ENCODE results near the gene GRHL3.

Gene GRHL3

DNA sequence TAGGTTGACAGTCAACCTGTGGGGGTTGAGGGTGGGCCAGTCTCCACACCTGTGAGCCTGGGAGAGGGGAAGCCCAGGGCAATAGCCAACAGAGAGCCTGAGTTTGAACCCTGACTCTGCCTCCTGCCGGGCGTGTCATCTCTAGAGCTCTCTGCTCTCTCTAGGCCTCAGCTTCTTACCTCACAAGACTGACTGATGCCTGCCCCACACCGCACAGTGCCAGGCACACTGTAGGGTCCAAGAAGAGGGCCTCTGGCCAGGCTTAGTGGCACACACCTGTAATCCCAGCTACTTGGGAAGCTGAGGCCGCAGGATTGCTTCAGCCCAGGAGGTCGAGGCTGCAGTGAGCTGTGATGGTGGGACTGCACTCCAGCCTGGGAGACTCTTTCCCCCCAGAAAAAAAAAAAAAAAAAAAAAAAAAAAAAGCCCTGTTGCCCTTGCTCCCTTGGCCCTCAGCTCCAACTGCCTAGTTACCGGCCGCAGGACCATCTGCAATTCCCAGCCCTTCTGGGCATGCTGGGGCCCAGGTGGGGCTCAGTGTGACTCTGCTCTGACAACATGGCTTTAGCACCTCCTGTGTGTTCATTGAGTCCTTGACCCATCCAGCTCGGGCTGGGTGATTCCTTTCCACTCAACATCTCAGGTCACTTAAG lies 25.1 kb downstream of the GRHL3 start:
- DNase-seq (ENCODE audit: low read depth) = no peak

DNA sequence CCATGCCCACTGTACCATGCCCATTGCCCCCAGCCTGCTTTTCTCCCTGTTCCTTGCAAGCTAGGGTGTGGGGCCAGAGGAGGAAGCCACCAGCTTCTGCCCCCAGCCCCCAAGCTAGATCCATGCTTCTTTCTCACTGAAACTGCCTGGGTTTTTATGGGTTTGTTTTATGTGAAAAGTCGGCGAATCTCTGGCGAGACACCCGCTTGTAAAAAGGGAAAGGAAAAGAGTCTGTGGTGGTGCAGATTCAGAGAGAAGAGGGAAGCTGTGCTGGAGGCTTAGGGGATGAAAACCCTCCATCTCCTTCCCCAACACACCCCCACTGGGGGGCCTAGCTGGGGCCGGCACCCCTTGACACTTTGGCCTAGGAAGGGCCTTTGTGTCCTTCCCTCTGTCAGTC lies 26.2 kb downstream of the GRHL3 start:
- DNase-seq (ENCODE audit: low read depth) = no peak

DNA sequence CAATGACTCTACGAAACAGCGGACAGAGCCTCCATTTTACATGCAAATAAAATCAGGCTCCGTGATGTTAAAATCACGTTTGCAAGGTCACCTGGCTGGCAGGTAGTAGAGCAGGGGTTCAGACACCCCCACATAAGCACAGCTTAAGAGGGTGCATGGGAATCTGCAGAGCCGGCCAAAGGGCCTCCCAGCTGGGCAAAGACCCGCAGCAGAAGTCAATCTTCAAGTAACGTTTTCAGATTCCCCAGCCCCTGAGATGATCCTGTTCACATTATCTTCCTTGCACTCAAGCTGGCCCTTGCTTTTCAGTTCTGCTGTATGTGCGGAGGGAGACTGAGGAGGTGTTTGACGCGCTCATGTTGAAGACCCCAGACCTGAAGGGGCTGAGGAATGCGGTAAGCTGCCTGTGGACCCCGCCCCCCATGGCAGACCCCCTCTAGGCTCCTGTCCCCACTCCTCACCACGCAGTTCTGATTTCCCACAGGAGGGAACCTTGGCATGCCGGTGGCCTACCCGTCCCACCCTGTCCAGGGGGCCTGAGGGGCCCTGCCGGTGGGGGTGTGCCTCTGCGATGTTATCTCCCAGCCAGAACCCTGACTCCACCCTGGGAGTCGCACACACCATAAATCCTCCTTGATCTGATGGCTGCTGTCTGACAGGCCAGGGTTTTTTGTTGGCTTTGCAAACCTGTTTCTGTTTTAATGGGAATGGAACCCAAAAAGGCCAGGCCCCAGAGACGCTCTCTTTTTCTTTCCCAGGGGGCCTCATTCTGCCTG lies 28.2 kb downstream of the GRHL3 start:
- no peak for DNase-seq (ENCODE audit: low read depth)

DNA sequence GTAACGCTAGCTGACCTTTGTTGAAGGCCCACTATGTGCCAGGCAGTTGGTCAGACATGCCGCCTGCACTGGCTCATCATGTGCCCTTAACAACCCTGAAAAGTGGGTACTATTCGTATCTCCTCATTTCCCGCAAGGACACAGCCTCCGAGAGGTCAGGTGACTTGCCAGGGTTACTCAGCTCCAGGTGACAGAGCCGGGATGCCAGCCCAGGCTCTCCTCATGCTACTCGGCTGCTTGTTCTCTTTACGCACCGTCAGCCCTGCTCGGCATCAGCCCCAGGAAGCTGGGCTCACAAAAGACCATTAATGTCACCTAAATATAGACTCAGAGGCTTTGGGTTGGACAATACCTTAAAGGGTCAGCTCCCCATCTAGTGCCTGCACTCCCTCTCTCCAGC lies 29.0 kb downstream of the GRHL3 start:
- no peak for DNase-seq (ENCODE audit: low read depth)

DNA sequence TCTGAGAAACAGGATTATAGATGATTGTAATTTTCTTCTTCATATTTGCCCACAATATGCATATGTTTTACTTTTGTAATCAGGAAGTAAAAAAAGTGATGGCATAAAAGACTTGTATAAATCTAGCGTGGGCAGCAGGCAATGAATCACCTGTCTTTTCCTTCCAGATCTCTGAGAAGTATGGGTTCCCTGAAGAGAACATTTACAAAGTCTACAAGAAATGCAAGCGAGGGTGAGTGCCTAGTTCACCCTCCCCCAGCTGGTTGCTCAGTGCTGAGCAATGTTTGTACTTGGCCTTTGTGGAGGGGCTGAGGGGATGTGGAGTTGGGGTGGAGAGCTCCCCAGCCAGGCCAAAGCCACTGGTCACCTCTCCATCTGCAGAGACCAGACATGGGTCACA lies 30.7 kb downstream of the GRHL3 start:
- DNase-seq (ENCODE audit: low read depth) = no peak

DNA sequence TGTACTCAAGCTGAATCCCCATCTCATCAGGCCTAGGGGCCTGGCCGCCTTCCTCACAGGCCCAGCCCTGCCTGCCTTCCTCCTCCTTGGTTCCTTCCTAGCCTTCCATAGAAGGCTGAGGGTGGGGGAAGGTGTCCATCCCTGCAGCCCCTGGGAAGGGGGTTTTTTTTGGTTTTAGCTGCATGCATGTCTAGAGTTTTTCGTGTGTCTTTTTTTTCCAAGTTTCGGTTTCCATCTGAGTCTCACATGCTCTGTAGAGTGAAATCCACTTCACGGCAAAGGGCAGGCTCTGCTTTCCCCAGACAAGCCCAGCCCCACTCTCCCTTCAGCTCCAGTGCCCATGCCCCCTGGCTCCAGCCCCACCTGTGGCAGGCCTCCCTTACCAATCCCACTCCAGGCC lies 32.1 kb downstream of the GRHL3 start:
- DNase-seq (ENCODE audit: low read depth) = no peak

DNA sequence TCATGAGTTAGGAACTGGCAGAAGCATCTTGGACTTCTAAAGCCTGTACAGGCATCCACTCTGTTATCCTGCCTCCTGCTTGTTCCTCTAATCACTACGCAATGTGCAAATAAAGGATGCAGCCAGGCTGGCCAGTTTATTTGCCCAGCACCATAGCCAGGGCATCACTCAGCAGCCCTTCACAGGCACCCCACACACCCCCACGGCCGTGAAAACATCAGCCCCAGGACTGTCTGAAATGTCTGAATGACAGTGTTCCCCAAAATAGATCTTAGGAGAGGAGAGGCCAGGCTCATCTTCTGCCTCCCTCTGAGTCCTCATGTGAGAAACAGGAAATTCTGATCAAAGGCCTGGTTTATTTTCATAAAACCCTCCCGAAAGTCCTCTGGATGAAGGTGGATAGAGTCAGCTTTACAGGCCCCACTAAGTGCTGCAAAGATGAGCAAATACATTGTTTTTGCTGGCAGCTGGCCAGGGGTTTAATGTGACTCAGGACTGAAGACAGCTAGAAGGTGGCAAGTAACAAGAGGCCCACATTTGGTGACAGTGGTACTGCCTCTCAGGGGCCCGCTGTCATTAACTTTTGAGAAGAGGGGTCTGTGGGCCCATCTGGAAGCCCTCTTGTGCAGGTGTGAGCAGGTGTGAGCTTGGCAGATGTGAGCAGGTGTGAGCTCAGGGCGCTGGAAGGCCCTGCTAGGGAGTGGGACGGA lies 32.9 kb downstream of the GRHL3 start:
- no peak for DNase-seq (ENCODE audit: low read depth)

DNA sequence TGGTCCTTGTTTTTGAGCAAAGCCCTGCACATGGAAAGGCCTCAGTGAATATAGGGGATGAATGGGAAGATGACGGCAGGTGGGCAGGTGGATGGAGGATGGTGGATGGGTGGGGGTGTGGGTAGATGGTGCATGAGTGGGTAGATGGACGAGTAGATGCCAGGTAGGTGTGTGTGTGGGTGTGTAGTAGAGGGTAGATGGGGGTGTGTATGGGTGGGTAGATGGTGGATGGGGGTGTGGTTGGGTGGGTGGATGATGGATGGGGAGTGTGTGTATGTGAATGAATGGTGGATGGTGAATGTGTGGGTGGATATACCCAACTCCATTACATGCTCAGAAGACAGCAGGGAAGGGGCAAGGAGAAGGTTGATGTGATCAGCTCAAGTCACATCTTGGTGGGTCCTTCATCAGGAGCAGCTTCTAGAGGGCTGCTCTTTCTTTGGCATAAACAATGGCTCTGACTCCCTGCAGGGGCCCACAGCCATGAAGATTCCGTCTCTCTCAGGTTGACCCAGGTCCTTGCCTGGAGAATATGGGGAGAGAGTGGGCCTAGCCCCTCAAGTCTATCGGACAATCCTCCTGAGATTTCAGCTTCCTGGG lies 34.2 kb downstream of the GRHL3 start:
- DNase-seq (ENCODE audit: low read depth) = no peak

DNA sequence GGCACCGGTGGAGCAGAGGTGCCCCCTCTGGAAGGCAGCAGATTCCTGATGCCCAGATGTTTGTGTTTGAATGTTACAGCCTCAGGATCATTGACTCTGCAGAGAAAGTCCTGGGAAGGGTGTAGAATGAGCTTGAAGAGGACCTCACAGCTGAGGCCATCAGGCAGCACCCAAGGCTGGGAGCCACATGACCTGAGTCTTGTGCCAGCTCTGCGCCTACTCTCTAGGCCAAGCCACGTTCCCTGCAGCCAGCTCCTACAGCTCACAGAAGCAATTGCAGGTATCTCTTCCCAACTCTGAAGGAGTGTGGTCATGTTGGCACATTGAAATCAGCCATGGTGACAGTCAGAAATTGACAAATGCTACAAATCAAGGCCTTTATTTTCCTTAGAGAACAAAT lies 36.3 kb downstream of the GRHL3 start:
- no peak for DNase-seq (ENCODE audit: low read depth)

DNA sequence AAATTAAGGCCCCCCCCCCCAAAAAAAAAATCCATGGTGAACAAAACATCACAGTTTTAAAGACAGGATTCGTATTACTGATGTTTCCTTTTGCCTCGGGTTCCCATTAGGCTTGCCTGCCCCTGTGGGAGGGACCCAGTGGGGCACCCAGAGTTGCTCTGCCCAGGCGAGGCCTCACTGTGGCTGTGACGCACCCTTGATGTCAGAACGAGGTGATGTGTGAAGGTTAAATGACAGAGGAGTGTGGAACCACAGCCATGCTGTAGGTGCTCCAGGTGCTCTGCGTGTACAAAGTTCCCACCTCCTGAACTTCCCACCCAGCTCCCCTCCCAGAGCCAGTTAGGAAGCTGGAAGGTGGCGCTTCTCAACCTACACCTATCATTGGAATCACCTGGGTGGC lies 37.9 kb downstream of the GRHL3 start:
- DNase-seq (ENCODE audit: low read depth) = no peak

DNA sequence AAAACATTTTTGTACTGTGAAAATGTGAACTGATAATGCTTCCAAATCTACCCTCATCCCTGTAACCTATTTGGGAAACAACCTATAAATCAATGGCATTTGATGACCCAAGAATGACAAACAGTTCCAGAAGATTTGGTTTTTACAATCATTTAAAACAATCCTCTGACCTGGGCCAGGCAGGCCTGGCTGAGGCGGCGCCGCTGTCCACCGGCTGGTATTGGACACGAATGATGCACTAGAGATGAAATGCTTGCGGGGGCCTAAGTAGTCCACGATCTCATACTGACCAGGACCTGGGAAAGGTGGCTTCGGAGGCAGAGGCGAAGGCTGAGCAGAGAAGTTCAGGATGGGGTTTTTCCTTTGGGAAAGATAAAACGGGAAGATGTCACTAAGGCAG lies 41.5 kb downstream of the GRHL3 start:
- DNase-seq (ENCODE audit: low read depth) = no peak

DNA sequence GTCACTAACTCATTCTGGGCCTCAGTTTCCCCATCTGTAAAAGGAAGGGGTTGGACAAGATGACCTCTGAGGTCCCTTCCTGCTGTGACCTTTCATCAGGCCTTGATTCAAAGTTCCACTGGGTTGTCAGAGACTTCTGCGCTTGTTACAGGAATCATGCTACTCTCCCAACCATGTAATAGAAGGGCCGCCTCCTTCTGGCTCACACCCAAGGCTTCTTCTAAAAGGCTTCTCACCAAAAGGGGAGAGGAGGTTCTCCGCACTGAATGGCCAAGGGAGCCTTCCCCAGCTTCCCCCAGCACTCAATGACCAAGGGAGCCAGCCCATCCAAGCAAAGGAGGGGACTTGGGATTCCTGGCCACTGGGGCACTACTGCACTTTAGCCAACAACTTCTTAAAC lies 42.7 kb downstream of the GRHL3 start:
- no peak for DNase-seq (ENCODE audit: low read depth)

DNA sequence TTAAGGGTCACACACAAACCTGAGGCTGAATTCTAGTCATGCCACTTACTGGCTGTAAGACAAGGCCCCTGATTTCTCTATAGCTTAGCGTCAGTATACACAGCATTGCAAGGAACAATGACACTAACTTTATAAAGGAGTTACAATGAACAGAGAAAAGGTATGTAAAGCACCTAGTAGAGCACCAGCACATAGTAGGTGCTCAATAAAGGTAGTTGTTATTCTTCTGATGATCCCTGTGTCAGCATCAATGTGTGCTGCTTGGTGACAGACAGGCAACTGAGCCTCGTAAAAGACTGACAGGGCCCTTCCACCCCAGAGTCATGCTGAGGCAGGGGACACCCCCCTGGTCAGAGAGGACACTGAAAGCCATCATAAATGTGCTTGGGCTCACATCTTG lies 43.2 kb downstream of the GRHL3 start:
- DNase-seq (ENCODE audit: low read depth) = no peak

DNA sequence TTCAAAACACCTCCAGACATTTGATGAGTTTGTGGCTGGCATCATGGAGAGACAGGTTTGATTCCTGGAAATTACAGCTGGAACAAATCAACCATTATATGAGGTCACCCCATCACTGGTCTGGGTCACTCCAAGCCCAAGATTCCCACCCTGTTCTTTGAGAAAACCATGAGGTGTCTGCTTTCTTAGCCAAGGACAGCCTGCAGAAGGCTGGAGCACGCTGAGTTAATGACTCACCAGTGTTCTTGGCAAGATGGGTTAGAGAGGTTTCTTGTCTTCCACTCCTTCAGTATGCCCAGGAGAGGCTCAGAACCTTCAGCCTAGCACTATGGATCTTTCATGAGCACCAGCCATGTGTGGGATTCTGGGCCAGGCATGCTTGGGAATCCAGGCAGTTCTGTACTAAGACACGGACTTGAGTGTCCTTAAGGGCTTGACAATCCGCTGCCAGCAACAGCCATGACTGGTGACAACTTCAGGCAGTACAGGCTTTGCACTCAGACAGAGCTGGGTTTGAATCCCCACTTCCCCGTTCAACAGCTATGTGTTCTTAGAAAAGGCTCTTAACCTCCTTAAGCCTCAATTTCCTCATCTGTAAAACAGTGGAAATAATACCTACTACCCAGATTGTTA lies 43.9 kb downstream of the GRHL3 start:
- peak; percentile 76 for DNase-seq (ENCODE audit: low read depth)

DNA sequence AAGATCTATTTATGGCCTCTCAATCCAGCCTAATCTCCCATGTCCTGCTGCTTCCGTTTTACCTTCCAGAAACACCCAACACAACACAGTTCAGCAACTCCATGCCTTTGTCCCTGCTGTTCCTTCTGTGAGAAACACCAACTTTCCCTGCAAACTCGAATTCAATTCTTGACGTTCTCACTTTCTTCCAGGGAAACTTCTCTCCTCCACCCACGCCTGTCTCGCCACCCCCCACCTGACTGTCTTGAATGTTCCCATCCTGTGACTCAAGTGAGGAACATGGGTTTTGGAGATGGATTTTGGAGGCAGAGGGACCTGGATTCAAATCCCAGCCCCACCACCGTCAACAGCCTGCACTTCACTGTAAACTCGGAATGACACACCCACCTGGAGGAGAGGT lies 44.8 kb downstream of the GRHL3 start:
- no peak for DNase-seq (ENCODE audit: low read depth)

DNA sequence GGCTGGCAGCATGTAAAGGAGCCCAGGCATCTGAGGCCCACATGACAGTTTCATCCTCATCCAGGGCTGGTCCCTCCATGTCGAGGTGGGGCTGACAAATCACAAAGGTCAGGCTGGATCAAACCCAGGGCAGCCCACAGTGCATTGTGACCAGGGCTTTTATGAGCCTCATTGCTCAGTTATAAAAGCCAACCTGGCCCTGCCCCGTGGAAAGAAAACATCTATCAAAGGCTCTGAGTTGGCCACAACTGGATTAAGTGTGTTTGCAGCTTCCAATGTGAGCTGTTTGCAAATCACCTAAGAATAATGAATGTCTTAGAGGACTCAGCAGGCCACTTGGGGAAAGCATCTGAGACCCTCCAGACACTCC lies 45.4 kb downstream of the GRHL3 start:
- DNase-seq (ENCODE audit: low read depth) = no peak

DNA sequence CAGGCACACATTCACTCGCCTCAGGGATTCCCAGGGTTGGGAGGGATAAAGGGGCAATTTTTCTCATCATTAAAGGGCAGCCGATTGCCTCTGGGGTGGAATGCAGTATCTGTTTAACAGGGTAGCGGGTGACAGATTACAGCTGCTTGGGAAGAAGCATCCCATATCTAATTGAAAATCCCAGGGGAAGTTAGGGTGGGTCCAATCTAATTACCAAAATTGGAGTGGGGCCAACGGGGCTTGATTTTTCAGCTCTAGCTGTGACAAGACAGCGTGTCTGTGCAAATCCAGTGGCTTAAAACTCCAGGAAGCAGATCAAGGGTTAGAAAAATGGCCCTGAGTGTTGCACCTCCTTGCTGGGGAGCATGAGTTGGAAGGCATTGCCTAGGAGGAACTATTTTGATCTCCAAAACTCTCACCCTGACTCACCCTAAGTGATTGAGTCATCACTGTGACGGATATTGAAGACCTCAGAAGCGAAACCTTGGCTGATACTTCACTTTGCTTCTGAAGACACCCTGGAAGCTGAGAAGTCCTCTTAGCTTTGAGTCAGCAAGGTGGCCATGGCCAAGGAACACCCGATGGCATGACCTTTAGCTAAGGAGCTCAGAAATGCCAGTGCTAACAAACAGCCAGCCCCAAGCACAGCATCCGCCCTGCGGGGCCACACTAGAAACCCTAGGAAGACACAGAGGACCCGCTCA lies 46.0 kb downstream of the GRHL3 start:
- DNase-seq (ENCODE audit: low read depth) = peak; percentile 68

DNA sequence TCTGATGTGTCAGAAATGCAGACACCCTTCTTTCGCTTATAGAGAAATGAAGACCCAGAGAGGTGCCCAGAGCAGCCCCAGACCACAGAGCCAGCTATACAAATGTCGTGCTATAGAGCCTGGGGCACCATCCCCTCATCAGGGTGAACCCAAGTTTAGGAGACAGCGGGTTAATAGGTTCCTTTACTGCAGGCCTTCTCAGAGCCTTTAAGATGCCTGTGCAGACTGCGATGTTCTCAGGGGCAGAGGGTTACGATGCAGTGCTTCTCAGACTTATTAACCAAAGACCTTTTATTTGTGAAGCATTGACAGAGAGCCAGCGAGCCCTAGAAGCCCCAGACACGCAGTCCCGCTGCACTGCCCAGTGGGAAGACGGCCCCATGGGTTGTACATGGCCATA lies 47.5 kb downstream of the GRHL3 start:
- DNase-seq (ENCODE audit: low read depth) = no peak

DNA sequence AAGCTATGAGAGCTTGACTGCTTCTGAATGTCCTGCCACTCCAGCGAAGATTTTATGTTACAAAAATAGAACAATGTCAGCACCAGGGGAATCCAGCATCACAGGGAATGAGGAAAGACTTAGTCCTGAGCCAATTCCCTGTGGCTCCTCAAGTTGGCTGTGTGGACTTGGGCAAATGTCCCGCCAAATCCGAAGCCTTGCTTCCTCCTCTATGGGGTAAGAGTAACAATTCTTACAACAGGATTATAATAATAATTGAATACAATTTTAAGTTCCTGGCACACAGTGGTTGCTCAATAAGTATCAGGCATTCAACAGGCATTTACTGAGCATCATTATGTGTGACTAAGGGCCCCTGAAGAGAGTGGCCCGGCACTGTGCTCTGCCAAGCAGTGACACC lies 50.0 kb downstream of the GRHL3 start:
- no peak for DNase-seq (ENCODE audit: low read depth)

DNA sequence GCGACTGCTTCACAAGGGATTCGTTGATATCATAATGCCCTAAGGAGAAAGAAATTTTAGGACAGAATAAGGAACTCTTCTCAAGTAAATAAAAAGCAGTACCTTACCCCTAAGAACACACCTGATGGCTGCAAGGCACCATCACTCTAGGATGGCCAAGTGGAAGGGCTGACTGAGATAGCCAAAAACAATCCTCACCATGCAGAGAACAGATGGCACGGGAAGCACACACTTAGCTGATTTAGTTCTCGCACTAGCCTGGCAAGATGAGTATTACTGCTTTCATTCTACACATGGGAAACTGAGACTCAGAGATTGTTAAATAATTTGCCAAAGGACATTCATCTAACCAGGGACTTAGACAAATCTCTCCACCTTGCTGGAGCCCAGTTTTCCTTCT lies 50.6 kb downstream of the GRHL3 start:
- no peak for DNase-seq (ENCODE audit: low read depth)

DNA sequence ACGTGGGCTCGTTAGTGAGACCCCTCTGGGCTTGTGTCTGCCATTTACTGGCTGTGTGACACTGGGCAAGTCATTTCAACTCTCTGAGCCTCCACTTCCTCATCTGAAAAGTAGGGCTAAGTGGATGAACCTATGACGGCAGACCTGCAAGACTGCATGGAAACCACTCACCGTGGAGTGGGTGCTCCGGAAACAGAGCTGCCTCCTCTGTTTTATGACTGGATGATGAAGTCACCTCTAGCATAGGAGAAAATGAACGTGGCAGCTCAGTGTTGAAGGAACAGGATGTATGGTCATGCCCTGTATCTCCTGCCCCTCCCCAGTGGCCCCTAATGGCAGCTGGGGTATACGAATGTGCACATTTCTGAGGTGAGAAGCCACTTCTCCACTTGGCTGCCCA lies 53.9 kb downstream of the GRHL3 start:
- DNase-seq (ENCODE audit: low read depth) = no peak

DNA sequence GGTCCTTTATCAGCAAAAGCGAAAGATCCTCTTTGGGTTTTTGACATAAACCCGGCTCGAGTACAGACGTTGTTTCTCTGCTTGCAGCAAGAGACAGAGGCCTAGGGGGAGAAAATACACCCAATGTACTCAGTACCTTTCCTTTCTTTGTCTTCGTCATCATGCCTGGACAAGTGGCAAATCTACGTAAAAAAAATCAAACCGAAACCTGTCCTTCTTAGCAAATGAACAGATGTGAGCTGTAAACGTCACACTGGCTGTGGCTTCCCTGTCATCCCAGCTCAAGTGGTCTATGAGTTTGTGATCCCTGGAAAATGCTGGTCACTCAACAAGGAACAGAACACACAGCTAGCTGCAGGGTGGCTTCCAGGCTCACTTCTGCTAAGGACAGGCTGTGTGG lies 54.6 kb downstream of the GRHL3 start:
- no peak for DNase-seq (ENCODE audit: low read depth)

All from non-pigmented ciliary epithelial cell (primary cell).